HCT116 (cell line): Measurements from ENCODE around the gene MT1G. TPM values are rescaled to one million over a fixed set of nuclear protein-coding genes. Genes with fewer than 3 reads are reported as not detected.

Source experiments
- ATAC-seq: fragments of 200-7000 bp; cut with Tn5 transposase; 2 replicates; pipeline ENCODE4 v1.9.1; 2020; ENCODE audit warnings: mild to moderate bottlenecking, moderate library complexity
- BruUV-seq: library from RNA; stranded (reverse); fragments of 400-500 nt; replicated peaks from 2 replicates; lab custom pipeline; 2021; lab: Mats Ljungman, UMichigan
- CTCF ChIA-PET: fragments of 300-600 bp; sonication (Branson Sonifier 250); formaldehyde crosslinking; loops from one replicate; lab custom pipeline; 2021; ENCODE audit warnings: antibody characterized with exemption; lab: Charles Lee
- POLR2A ChIA-PET: fragments of 300-600, 350-600 bp; sonication (Branson Sonifier 250); formaldehyde crosslinking; loops from one replicate; lab custom pipeline; 2021; ENCODE audit warnings: antibody characterized with exemption; lab: Charles Lee
- RAD21 ChIA-PET, 2 experiments: fragments of 300-600 bp; sonication (Branson Sonifier 250); formaldehyde crosslinking; loops; one replicate each; lab custom pipeline; 2023; ENCODE audit warnings: low total read pairs in 2 of 2; ENCODE audit not compliant: uncharacterized antibody in 2 of 2, unreplicated experiment in 2 of 2, low non-redundant PET in 1 of 2; lab: Charles Lee
- DNase-seq: peaks from one replicate; pipeline ENCODE4 v3.0.0-alpha.2; 2010; ENCODE audit warnings: low read depth, low spot score
- H2AFZ ChIP-seq: fragments of 200-600 bp; shearing (Covaris generic), sonication (generic); 2 replicates; pipeline ENCODE4 v1.6.1; 2017; ENCODE audit warnings: low read depth, mixed run types, mixed read lengths, antibody characterized with exemption, low read length; ENCODE audit not compliant: poor library complexity, severe bottlenecking
- H3K27ac ChIP-seq: 2 replicates; pipeline ENCODE4 v1.5.1; 2012; ENCODE audit warnings: low read depth, low read length
- H3K27me3 ChIP-seq: fragments of 200-600 bp; sonication (generic); 2 replicates; pipeline ENCODE4 v1.6.1; 2016; ENCODE audit warnings: mixed run types, low read length, mixed read lengths; ENCODE audit not compliant: insufficient read depth
- H3K36me3 ChIP-seq, 2 experiments: fragments of 200-500 bp in 1 of 2; fragments of 200-600 bp in 1 of 2; sonication (Bioruptor generic) in 1 of 2; sonication (generic) in 1 of 2; 2 replicates each; pipeline versions ENCODE4 v1.5.1 to v1.6.1; 2014 to 2016; ENCODE audit warnings: low read length in 2 of 2, inconsistent platforms in 1 of 2, mixed read lengths in 1 of 2, mixed run types in 1 of 2; ENCODE audit not compliant: insufficient read depth in 2 of 2, control insufficient read depth in 1 of 2
- H3K4me1 ChIP-seq, 2 experiments: fragments of 200-600 bp in 1 of 2; sonication (generic) in 1 of 2; 2 replicates each; pipeline versions ENCODE4 v1.5.1 to v1.6.1; 2012 to 2017; ENCODE audit warnings: low read length in 2 of 2, inconsistent platforms in 1 of 2, mild to moderate bottlenecking in 1 of 2, mixed read lengths in 1 of 2, mixed run types in 1 of 2, moderate library complexity in 1 of 2; ENCODE audit not compliant: insufficient read depth in 2 of 2, control insufficient read depth in 1 of 2
- H3K4me2 ChIP-seq: fragments of 200-600 bp; sonication (generic); 2 replicates; pipeline ENCODE4 v1.6.1; 2017; ENCODE audit warnings: mixed run types, low read length, mixed read lengths
- H3K4me3 ChIP-seq, 2 experiments: fragments of 200-600 bp in 1 of 2; sonication (generic) in 1 of 2; replicated peaks in 1 of 2; 2 replicates each; pipeline ENCODE4 v1.5.1; 2011 to 2016; ENCODE audit warnings: low read length in 2 of 2, control low read depth in 1 of 2, low read depth in 1 of 2, mild to moderate bottlenecking in 1 of 2, mixed read lengths in 1 of 2, mixed run types in 1 of 2
- H3K79me2 ChIP-seq: fragments of 200-600 bp; sonication (generic); 2 replicates; pipeline ENCODE4 v1.6.1; 2017; ENCODE audit warnings: mild to moderate bottlenecking, mixed run types, low read length, moderate library complexity, mixed read lengths; ENCODE audit not compliant: insufficient read depth
- H3K9ac ChIP-seq: fragments of 200-600 bp; sonication (generic); 2 replicates; pipeline ENCODE4 v1.6.1; 2016; ENCODE audit warnings: low read length, mixed read lengths
- H3K9me2 ChIP-seq: fragments of 200-600 bp; sonication (generic), shearing (Covaris generic); 2 replicates; pipeline ENCODE4 v1.6.1; 2017; ENCODE audit warnings: mixed run types, mild to moderate bottlenecking, moderate library complexity; ENCODE audit not compliant: insufficient read depth
- H3K9me3 ChIP-seq, 2 experiments: fragments of 200-500 bp in 1 of 2; fragments of 200-600 bp in 1 of 2; sonication (Bioruptor generic) in 1 of 2; sonication (generic) in 1 of 2; 2 replicates each; pipeline ENCODE4 v1.6.1; 2014 to 2017; ENCODE audit warnings: low read length in 2 of 2, mixed read lengths in 2 of 2, inconsistent platforms in 1 of 2, low read depth in 1 of 2, mild to moderate bottlenecking in 1 of 2, mixed run types in 1 of 2, moderate library complexity in 1 of 2; ENCODE audit not compliant: control insufficient read depth in 1 of 2, insufficient read depth in 1 of 2
- H4K20me1 ChIP-seq: fragments of 200-600 bp; sonication (generic), shearing (Covaris generic); 2 replicates; pipeline ENCODE4 v1.6.1; 2017; ENCODE audit warnings: mixed run types, mild to moderate bottlenecking, moderate library complexity; ENCODE audit not compliant: insufficient read depth
- ATF3 ChIP-seq: IDR thresholded peaks from 2 replicates; pipeline ENCODE4 v1.6.1; 2012
- CBX3 ChIP-seq: IDR thresholded peaks from 2 replicates; pipeline ENCODE4 v1.6.1; 2012; ENCODE audit warnings: low read depth
- CEBPB ChIP-seq: IDR thresholded peaks from 2 replicates; pipeline ENCODE4 v1.6.1; 2012; ENCODE audit warnings: low read depth
- JUND ChIP-seq: IDR thresholded peaks from 2 replicates; pipeline ENCODE4 v1.6.1; 2012
- POLR2A ChIP-seq: IDR thresholded peaks from 2 replicates; pipeline ENCODE4 v1.7.0; 2011; ENCODE audit warnings: borderline replicate concordance; ENCODE audit not compliant: insufficient read depth, insufficient read length; ENCODE audit errors: extremely low read depth
- POLR2AphosphoS5 ChIP-seq: IDR thresholded peaks from 2 replicates; pipeline ENCODE4 v1.6.1; 2011; ENCODE audit warnings: mild to moderate bottlenecking, low read depth, low read length, moderate library complexity
- RAD21 ChIP-seq: IDR thresholded peaks from 2 replicates; pipeline ENCODE4 v1.6.1; 2012; ENCODE audit warnings: low read depth, mild to moderate bottlenecking
- REST ChIP-seq: IDR thresholded peaks from 2 replicates; pipeline ENCODE4 v1.6.1; 2012; ENCODE audit warnings: low read depth
- SIN3A ChIP-seq: IDR thresholded peaks from 2 replicates; pipeline ENCODE4 v1.6.1; 2012; ENCODE audit warnings: low read depth
- SRF ChIP-seq: IDR thresholded peaks from 2 replicates; pipeline ENCODE4 v1.6.1; 2012; ENCODE audit warnings: low read depth
- YY1 ChIP-seq: IDR thresholded peaks from 2 replicates; pipeline ENCODE4 v1.6.1; 2011; ENCODE audit warnings: low read length, low read depth, moderate library complexity, mild to moderate bottlenecking; ENCODE audit not compliant: insufficient replicate concordance; ENCODE audit errors: extremely low read depth
- ZBTB33 ChIP-seq: IDR thresholded peaks from 2 replicates; pipeline ENCODE4 v1.6.1; 2011; ENCODE audit warnings: mild to moderate bottlenecking, low read length, moderate library complexity; ENCODE audit not compliant: insufficient replicate concordance; ENCODE audit errors: extremely low read depth
- intact Hi-C: fragments of 100-400 bp; cut with micrococcal nuclease; formaldehyde crosslinking; loops from 2 replicates; pipeline ENCODE4 v1.10.0; 2022
- total RNA-seq: library from RNA; stranded (reverse); gene quantifications from one replicate; pipeline ENCODE4 v1.2.1, GENCODE V29; 2021; ENCODE audit not compliant: unreplicated experiment
- TF ChIP-seq, protein P1 (sequence below), 3 experiments: fragments of 200-600 bp in 1 of 3; sonication (generic) in 1 of 3; IDR thresholded peaks in 2 of 3; conservative IDR thresholded peaks in 1 of 3; 2 replicates each; pipeline ENCODE4 v1.5.1; 2012 to 2017; ENCODE audit warnings: low read depth in 2 of 3, low read length in 2 of 3, antibody characterized with exemption in 1 of 3, borderline replicate concordance in 1 of 3, control low read depth in 1 of 3, mild to moderate bottlenecking in 1 of 3, mixed read lengths in 1 of 3, mixed run types in 1 of 3, moderate library complexity in 1 of 3; ENCODE audit not compliant: insufficient read depth in 1 of 3
- TF ChIP-seq, protein P2 (sequence below): IDR thresholded peaks from 2 replicates; pipeline ENCODE4 v1.6.1; 2012

Gene MT1G
- total RNA-seq, 1 experiment from 2014 or later = 1.2 TPM

- no peaks in the 10 kb centered on the region for H3K9me3 ChIP-seq
- DNase-seq = no peak
- no peak for TF ChIP-seq POLR2A
- TF ChIP-seq ZBTB33 = no peak
- TF ChIP-seq, protein P1, sequence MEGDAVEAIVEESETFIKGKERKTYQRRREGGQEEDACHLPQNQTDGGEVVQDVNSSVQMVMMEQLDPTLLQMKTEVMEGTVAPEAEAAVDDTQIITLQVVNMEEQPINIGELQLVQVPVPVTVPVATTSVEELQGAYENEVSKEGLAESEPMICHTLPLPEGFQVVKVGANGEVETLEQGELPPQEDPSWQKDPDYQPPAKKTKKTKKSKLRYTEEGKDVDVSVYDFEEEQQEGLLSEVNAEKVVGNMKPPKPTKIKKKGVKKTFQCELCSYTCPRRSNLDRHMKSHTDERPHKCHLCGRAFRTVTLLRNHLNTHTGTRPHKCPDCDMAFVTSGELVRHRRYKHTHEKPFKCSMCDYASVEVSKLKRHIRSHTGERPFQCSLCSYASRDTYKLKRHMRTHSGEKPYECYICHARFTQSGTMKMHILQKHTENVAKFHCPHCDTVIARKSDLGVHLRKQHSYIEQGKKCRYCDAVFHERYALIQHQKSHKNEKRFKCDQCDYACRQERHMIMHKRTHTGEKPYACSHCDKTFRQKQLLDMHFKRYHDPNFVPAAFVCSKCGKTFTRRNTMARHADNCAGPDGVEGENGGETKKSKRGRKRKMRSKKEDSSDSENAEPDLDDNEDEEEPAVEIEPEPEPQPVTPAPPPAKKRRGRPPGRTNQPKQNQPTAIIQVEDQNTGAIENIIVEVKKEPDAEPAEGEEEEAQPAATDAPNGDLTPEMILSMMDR (IDR thresholded peaks at IDR 0.05 in 2 of 3, conservative IDR thresholded peaks at IDR 0.05 in 1 of 3; ENCODE audit: borderline replicate concordance in 1 of 3, insufficient read depth in 1 of 3, low read depth in 2 of 3, low read length in 2 of 3) = no peak
- TF ChIP-seq SIN3A = no peak
- TF ChIP-seq, protein P2, sequence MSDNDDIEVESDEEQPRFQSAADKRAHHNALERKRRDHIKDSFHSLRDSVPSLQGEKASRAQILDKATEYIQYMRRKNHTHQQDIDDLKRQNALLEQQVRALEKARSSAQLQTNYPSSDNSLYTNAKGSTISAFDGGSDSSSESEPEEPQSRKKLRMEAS = no peak
- TF ChIP-seq REST = no peak
- no peak for TF ChIP-seq YY1
- no peak for TF ChIP-seq RAD21
- TF ChIP-seq ATF3 = no peak
- no peak for TF ChIP-seq CEBPB
- no peak for TF ChIP-seq CBX3
- TF ChIP-seq JUND = no peak
- TF ChIP-seq SRF = no peak
- no peak for TF ChIP-seq POLR2AphosphoS5
- TF ChIP-seq, all 23 proteins: peak for 0
- H3K4me3 ChIP-seq = no peak overlapping the region
- H3K4me2 ChIP-seq = no peak overlapping the region
- no peak overlapping the region for H2AFZ ChIP-seq
- H4K20me1 ChIP-seq = no peaks in the 10 kb centered on the region
- no TSS peak for BruUV-seq
- H3K27ac ChIP-seq = no peak overlapping the region
- ChIA-PET CTCF (no interaction called here), POLR2A (interaction anchor here (1.4 to 16.1 kb wide), 3 partner anchors 7 to 11 kb away, joined by 3 to 344 read pairs (median 5); partner anchors contain the start of genes MT1E and MT2A), RAD21 (interaction anchor here in 1 of 2 experiments (0.6 kb wide), 1 partner anchor 9 kb away, joined by 5 read pairs; the partner anchor contains the start of gene MT2A)
- ATAC-seq = no peak
- H3K4me1 ChIP-seq = peaks cover 18 to 28% of the 10 kb centered on the region in 2 experiments
- no peak overlapping the region for H3K9ac ChIP-seq
- no peaks in the 10 kb centered on the region for H3K27me3 ChIP-seq
- H3K9me2 ChIP-seq = no peaks in the 10 kb centered on the region
- no peaks in the 10 kb centered on the region for H3K36me3 ChIP-seq
- intact Hi-C loops = no loop called here
- H3K79me2 ChIP-seq = no peaks in the 10 kb centered on the region
Observed at GRCh38 chr16:56617212-56618085, 50.4 kb downstream of the MT1G start.
